GM19328 (cell line): ENCODE data around the gene INTS4.
"Not testable (repeated sequence)": the region's sequence is repeated elsewhere in the genome, so short reads cannot be mapped to it uniquely, and the experiment has no call there.

Source experiments
- ATAC-seq: cut with Tn5 transposase; IDR thresholded peaks from one replicate; pipeline ENCODE4 v1.9.1; 2021; ENCODE audit warnings: mild to moderate bottlenecking, moderate library complexity; ENCODE audit not compliant: unreplicated experiment

The INTS4 gene, protein sequence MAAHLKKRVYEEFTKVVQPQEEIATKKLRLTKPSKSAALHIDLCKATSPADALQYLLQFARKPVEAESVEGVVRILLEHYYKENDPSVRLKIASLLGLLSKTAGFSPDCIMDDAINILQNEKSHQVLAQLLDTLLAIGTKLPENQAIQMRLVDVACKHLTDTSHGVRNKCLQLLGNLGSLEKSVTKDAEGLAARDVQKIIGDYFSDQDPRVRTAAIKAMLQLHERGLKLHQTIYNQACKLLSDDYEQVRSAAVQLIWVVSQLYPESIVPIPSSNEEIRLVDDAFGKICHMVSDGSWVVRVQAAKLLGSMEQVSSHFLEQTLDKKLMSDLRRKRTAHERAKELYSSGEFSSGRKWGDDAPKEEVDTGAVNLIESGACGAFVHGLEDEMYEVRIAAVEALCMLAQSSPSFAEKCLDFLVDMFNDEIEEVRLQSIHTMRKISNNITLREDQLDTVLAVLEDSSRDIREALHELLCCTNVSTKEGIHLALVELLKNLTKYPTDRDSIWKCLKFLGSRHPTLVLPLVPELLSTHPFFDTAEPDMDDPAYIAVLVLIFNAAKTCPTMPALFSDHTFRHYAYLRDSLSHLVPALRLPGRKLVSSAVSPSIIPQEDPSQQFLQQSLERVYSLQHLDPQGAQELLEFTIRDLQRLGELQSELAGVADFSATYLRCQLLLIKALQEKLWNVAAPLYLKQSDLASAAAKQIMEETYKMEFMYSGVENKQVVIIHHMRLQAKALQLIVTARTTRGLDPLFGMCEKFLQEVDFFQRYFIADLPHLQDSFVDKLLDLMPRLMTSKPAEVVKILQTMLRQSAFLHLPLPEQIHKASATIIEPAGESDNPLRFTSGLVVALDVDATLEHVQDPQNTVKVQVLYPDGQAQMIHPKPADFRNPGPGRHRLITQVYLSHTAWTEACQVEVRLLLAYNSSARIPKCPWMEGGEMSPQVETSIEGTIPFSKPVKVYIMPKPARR

DNA sequence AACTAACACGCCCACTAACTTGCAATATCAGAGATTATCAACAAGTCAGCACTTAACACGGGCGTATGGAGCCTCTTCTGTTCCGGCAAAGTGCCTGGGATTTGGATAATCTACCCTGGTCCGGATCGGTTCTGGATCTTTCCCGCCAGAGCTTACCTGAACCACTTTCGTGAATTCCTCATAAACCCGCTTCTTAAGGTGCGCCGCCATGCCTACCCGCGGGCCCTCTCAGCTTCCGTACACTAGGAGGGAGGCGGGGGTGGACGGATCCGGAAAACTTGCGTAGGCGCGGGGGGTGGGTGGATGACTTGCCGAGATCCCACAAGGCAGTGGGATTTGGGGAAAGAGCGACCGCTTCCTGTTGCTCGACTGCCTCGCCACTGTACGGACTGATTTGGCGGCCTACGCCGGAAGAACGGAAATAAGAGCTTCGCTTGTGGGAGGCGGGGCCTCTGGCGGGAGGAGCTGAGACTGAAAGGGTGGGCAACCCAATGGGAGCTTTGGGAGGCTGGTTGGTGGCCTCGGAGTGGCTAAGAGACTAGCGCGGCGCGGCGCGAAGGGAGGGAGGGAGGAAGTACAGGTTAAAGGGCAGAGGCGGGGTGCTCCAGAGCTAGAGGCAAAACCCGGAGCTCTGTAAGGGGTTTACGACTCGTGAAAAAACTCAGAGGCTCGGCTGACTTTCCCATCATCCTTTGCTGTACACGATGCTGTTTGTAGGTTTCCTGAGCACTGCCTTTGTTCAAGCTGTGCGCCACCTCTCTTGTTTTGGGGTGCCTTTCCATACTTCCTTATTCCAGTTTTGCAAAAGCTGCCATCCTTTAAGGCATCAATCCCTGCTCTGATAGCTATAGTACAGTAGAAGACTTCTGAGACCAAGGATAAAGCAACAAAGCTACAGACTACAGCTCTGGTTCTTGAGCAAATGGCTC is at the start of gene INTS4:
TSS of gene INTS4 (minus strand) at position 235 of the 929 bp plus-strand sequence. CDS start at position 210, 25 bp downstream.
- peak; percentile 100 for ATAC-seq

DNA sequence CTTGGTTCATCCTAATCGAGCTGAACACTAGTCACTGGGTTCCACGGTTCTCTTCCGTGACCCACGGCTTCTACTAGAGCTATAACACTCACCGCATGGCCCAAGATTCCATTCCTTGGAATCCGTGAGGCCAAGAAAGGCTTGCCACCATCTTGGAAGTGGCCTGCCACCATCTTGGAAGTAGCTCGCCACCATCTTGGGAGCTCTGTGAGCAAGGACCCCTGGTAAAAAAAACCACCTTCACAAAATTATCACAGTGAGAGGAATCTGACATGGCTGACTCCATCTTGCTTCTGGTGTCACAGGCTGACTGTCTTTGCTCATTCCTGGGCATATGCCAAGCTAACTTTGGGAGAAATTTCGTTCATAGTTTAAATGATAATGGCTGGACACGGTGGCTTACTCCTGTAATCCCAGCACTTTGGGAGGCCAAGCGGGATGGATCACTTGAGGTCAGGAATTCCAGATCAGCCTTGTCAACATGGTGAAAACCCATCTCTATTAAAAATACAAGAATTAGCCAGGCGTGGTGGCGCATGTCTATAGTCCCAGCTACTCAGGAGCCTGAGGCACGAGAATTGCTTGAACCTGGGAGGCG is 47.5 kb upstream of the INTS4 start:
- no peak for ATAC-seq

DNA sequence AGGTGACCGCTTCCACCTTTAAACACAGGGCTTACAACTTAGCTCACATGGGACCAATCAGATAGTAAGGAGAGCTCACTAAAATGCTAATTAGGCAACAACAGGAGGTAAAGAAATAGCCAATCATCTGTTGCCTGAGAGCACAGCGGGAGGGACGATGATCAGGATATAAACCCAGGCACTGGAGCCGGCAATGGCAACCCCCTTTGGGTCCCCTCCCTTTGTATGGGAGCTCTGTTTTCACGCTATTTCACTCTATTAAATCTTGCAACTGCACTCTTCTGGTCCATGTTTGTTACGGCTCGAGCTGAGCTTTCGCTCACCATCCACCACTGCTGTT is 46.9 kb upstream of the INTS4 start:
- not testable (repeated sequence) for ATAC-seq

DNA sequence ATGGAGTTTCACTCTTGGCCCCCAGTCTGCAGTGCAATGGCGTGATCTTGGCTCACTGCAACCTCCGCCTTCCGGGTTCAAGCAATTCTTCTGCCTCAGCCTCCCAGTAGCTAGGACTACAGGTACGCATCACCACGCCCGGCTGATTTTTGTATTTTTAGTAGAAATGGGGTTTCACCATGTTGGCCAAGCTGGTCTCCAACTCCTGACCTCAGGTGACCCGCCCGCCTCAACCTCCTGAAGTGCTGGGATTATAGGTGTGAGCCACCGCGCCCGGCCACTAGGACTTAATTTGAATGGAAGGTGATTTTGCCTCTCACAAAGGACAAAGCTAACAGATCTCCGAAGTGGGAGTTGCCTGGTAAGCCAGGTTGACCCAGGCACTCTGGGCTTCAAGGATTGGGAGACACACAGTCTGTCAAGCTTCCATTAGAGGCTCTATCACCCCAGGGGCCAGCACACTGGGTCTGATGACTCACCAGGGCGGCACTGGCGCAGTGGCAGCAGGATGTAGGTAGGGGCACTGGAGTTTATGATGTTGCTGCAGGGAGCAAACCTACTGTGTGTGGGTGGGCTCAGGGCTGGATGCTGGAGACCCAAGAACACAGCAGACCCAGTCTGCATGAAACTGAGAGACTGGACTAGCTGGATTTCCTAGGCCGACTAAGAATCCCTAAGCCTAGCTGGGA is 46.4 kb upstream of the INTS4 start:
- ATAC-seq, result no peak

DNA sequence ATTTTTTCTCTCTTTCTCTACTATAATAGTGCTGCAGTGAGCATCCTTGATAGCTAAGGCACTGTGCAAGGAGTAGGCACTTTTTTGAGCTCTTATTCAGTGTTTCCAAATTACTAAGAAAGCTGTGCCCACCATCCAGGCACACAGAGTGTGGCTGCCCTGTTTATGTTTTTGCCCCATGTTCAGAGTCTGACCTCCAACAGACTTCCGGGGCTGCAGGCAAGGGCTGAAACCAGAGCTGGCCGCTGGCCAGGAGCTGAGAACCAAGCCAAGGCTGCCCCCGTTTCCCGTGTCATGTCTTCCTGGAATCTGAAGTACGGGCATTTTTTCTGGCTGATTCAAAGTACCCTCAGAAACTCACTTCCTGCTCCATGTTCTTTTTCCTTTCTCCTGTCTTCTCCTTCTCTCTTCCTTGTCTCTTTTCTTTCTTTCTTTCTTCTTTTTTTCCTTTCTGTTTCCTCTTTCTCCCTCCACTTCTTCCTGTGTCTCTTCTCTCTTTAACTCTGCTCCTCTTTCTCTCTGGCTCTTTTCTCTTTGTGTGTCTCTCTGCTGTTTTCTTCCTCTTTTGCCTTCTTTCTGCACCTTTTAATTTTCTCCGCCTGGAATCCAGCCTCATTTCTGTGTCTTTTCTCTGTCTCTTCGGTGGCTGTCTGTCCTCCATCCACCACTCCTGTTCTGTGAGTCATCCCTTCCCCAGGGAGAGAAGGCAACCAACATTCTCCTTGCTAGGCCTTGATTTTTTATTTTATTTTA is 45.6 kb upstream of the INTS4 start:
- no peak for ATAC-seq

DNA sequence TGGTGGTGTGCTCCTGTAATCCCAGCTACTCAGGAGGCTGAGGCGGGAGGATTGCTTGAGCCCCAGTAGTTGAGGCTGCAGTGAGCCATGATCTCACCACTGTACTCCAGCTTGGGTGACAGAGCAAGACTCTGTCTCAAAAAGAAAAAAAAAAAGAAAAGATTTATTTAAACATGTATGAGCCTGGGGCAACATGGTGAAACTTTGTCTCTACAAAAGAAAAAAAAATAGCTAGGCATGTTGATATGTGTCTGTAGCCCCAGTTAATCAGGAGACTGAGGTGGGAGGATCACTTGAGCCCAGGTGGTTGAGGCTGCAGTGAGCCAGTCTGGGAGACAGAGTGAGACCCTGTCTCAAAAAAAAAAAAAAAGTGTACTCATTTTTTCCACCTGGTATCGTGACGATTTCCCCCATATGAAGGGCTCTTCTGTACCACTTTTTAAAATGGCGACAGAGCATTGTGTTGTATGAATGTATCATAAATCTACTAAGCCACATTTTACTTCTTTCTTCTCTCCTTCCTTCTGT is 45.0 kb upstream of the INTS4 start:
- no peak for ATAC-seq

DNA sequence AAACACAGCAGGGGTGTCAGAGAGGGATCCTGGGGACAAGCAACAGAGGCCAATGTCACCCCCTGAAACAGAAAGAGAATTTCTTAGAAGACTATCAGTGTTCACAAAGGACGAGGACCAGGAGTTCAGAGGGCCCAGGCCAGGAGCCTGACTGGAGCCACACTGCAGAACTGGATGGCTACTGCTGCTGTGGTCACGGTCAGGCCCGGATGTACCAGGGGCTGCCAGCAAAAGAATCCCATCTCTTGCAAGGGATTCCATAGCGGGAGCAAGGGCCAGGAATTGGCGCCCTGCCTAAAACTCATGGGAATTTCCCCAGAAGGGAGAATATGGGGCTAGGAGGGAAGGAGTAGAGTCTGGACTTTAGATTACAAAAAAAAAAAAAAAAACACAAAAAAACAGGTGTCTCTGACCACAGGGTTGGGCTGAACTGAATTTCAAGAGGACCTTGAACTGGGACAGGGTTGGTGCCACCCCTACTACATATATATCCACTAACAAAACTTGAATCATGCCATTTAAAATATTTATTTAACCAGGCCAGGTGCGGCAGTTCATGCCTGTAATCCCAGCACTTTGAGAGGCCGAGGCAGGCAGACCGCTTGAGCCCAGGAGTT is 44.3 kb upstream of the INTS4 start:
- no peak for ATAC-seq

DNA sequence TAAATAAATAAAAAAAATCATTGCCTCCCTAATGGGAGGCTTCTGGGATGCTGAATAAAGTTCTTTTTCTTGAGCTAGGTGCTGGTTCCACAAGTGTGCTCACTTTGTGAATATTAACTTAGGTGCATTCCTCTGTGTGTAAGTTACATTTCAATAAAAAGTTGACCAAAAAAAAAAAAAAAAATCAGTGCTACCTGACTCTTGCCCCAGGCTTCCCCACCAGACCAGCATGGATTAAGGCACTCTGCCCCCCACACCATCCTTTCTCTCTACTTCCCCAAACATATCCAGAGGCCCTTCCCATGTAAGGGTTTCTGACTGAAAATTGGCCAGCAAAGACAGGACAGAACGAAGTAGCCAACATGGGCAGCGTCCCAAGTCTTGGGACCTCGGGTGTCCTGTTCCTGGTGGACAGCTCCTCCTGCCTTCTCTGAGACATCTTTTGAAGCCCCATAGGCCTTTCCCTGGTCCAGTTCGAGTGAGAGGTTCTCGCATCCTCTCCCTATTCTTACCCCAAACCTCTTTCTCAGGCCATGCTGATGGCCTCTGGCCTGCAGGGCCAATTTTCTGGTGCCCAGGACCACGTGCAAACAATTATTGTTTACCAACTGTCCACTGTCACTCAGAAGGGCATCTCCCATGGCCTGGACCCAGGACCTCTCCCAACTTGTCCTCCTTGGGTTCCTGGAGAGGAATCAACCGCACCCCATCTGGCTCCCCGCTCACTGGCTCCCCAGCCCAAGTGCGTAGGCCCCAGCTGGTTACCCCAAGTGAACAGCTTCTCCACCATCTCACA is 43.6 kb upstream of the INTS4 start:
- ATAC-seq, result no peak

DNA sequence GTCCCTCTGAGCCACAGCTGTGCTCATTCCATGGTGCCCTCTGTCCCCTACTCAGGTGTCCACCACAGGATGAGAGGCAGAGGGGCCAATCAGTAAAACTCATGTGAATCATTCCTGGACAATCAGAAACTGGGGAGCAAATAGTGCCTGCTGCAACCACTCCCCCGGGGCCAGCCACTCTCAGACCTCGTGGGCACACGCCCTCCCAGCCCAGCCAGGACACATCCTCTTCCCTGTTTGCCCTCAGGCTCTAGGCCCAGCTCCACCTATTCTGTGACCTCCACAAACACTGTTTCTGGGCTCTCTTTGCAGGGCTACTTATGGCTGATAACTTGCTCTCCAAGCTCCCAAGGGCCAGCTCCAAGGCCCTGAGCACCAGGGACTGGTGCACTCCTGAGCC is 42.6 kb upstream of the INTS4 start:
- no peak for ATAC-seq

DNA sequence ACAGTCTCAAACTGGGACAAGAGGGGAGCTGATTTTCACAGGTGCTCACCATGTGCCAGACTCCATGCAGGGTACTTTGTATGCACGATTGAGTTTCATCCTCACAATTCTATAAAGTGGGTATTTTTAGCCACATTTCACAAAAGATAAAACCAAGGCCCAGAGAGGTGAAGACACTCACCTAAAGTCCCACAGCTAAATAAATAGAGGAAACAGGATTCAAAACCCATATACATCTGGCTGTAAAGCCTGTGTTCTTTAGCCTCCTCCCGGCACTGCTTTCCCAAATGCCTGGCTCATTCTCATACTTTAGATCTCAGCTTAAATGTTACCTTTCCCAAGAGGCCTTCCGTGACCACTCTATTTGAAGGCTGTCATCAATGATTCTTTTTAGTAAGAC is 41.8 kb upstream of the INTS4 start:
- no peak for ATAC-seq

DNA sequence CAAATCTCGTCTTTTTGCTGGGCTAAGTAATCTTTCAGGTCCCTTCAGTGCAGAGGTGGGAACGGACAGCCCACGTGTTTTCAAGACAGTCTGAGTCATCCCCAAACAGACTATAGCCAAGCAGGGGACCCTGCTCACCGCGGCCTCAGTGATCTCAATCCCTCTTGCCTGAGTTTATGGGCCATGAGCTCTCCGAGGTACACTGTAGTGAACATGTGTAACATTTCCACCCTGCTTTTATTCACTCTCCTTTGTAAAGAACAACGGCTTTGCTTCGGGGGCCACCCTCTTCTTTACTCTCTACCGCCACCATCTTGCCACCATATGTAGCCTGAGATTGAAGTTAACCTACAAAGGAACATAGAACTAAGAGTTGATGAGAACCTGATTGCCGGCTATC is 40.2 kb upstream of the INTS4 start:
- no peak for ATAC-seq

DNA sequence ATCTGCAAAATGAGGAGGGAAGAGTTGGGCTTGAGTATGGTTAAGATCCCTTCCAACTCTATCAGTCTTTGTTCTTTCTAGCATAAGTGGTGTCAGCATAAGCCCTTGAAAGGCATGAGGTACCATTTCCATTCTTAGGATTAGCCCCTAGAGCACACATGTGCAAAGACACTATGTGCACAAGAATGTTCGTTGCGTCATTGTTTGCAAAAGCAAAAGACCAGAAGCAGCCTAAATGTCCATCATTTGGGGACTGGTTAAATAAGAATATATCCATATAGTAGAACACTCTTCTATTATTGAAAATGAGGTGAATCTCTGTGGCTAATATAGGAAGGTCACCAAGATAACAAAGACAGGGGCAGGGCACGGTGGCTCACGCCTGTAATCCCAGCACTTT is 38.6 kb upstream of the INTS4 start:
- no peak for ATAC-seq

DNA sequence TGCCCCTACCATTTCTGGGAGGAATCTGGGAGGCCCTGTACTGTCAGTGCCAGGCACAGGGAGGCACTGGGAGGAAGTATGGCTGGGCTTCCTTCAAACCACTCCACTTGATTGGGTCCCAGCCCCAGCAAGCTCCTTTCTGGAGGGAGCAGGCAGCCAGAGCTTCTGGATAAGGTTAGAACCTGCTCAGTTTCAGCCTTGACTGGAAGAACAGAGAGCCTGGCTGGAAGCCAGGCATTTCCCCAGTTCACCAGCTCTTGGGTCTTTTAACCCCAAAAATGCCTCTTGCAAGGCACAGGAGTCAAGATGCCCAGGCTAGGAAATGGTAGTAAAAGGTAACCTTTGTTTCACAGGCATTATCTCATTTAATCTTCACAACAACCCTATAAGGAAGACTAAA is 37.6 kb upstream of the INTS4 start:
- ATAC-seq, result no peak

DNA sequence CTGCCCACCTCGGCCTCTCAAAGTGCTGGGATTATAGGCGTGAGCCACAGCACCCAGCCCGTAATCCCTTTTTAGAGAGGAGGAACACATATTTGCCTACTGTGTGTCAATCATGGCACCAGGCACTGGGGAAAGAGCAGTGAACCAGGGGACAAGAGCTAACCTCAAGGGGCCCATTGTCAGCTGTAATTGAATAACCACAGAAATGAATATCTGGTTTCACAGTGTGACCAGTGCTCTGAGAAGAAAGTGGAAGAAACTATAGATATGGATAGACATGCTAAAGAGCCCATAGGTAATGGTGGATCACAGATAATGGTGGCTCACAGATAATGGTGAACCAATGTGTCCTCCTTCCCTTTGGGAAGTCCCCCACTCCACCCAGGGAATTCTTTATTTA is 37.2 kb upstream of the INTS4 start:
- no peak for ATAC-seq

DNA sequence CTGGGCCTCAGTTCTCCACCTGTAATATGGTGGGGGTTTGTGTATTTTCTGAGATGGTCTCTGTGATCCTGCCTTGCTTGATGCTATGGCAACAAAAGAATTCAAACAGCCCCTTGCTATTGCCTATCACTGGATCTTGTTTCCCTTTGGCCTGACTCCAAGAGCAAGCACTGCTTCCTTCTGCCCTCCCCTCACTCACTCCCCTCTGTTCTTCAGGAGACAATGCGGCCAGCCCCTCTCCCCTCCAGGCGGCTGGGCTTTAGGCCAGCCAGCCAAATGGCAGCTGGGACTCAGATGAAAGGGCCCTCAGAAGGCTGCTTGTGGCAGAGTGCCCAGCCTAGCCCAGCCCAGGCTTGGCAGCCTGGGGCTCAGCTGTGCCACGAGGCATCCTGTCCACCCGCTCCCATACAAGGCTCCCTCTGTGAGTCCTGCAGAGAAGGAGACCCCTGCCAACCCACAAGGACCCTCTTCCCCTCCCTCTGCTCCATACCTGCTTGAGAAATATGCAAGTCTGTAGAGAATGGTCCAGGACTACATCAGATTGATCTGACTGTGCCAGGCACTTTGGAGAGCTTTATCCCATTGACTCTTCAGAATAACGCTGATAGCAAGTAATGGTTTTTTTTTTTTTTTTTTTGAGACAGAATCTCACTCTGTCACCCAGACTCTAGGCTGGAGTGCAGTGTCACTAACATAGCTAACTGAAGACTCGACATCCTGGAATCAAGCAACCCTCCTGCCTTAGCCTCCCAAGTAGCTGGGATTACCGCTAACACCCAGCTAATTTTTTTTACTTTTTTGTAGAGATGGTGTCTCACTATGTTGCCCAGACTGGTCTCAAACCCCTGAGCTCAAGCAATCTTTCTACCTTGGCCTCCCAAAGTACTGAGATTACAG is 36.2 kb upstream of the INTS4 start:
- ATAC-seq, result no peak

DNA sequence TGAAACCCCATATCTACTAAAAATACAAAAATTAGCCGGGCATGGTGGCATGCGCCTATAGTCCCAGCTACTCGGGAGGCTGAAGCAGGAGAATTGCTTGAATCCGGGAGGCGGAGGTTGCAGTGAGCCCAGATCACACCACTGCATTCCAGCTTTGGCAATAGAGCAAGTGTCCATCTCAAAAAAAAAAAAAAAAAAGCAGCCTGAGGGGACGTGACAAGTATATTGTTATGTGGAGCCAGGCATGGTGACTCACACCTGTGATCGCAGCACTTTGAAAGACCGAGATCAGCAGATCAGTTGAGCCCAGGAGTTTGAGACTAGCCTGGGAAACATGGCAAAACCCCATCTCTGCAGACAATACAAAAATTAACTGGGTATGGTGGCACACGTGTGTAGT is 34.0 kb upstream of the INTS4 start:
- not testable (repeated sequence) for ATAC-seq

DNA sequence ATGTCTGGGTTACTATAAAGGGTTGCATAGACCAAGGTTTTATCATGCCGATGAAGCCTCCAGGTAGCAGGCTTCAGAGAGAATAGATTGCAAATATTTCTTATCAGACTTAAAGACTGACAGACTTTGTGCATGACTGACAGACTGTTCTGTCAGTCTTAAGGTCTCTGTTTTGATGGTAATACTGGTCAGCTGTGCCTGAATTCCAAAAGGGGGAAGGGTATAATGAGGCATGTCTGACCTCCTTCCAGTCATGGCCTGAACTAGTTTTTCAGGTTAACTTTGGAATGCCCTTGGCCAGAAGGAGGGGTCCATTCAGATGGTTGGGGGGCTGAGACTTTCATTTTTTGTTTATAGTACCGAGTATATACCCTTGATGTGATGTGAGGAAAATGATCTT is 33.3 kb upstream of the INTS4 start:
- no peak for ATAC-seq
